NK-92 (cell line): Measurements from ENCODE around the gene ANKMY2.

Experiments
- DNase-seq: peaks from one replicate; lab custom pipeline; 2025; ENCODE audit not compliant: unreplicated experiment; lab: John Stamatoyannopoulos, UW

The ANKMY2 gene

DNA sequence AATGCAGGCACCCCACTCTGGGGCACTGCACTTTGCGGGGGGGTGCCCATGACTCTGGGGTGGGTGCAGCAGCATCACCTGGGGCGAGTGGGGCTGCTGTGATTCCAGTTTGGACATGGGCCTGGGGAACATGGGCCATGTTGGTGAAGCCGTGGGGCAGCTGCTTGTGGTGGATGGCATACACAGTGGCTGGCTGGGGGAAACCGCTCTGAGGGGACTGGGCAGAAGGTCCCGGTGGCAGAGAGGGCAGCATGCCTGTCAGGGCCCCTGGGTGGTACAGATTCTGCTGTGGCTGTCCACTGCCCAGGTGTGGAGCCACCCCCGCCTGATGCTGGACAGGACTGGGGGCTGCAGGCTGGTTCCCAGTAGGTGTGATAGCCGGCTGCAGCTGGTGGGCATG is 61.7 kb downstream of the ANKMY2 start:
- DNase-seq = no peak

- no peak for DNase-seq
Observed at GRCh38 chr7:16581286-16581685, 64.3 kb downstream of the ANKMY2 start.

DNA sequence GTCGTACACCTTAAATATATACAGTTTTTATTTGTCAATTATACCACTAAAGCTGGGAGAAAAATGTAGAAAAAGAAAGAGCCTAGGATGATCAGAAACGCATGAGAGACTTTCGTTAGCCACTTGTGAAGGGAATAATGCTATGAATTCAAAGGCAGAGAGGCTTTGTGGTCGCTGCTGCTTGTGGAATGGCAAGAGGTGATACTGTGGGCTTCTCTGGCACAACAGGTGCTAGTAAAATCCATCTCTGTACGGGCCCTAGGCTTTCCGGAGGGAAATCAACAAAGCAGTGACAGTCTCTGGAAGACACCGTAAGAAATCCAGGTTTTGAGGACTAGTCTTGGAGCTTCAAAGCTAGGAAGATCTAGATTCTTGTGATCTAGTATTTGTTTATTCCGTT is 66.3 kb downstream of the ANKMY2 start:
- DNase-seq = no peak

DNA sequence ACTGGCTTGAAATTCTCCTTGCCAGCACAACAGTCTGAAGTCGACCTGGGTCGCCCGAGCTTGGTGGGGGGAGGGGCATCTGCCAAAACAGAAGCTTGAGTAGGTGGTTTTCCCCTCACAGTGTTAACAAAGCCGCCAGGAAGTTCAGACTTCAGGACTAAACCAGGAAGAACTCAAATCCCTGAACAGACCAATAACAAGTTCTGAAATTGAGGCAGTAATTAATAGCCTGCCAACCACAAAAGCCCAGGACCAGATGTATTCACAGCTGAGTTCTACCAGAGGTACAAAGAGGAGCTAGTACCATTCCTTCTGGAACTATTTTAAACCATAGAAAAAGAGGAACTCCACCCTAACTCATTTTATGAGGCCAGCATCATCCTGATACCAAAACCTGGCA is 73.6 kb downstream of the ANKMY2 start:
- no peak for DNase-seq

GRCh38 chr7:16564909-16565426 is 80.6 kb downstream of the ANKMY2 start:
- DNase-seq = no peak

DNA sequence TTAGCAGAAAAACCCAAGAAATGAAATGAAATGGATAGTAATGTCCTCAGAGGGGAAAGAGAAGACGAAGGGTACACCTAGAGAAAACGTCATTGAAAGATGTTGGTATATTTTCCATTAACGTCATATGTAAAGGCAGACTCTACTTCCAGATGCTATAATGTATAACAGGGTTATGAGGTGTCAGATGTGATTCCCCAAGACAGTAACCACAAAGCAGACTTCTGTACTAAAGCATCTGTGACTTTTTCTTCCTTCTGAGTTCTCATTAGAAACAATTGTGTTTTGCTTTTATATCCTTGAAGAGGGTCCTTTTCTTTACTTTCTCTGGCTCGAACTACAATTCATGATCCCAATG is 81.6 kb downstream of the ANKMY2 start:
- DNase-seq = no peak

DNA sequence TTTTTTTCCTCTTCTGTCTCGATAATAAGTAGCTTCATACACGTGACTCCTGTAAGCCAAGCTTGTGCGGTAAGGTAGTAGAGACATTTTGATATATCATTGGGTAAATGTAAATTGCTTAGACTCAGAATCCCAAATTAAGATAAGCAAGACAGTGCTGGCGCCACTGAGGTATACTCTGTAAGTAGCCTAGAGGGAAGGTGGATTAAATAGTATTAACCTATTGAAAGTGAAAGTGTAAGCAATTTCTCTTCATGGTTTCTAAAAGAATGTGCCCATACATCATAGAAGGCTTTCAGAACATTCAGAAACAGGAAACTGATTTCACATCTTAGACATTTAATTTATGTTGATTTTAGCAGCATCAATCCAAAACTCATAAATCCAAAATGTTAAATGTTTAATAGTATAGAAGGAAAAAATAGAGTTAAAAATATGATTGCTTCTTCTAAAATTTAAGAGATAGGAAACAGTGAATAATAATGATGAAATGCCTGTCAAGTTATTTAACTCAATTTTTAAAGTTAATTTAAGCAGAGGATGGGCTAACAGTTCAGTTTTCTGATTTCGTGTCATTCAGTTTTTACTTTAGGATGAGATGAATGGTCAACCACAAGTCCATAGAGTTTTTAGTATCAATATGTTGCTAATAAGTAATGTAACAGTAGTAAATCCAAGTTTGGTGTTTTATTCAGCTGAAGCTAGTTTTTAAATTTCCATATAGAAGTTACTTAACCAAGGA is 82.1 kb downstream of the ANKMY2 start:
- DNase-seq = no peak

- DNase-seq = no peak
Observed at GRCh38 chr7:16562456-16563220, 82.9 kb downstream of the ANKMY2 start.

- DNase-seq = no peak
Observed at GRCh38 chr7:16561943-16562342, 83.6 kb downstream of the ANKMY2 start.

DNA sequence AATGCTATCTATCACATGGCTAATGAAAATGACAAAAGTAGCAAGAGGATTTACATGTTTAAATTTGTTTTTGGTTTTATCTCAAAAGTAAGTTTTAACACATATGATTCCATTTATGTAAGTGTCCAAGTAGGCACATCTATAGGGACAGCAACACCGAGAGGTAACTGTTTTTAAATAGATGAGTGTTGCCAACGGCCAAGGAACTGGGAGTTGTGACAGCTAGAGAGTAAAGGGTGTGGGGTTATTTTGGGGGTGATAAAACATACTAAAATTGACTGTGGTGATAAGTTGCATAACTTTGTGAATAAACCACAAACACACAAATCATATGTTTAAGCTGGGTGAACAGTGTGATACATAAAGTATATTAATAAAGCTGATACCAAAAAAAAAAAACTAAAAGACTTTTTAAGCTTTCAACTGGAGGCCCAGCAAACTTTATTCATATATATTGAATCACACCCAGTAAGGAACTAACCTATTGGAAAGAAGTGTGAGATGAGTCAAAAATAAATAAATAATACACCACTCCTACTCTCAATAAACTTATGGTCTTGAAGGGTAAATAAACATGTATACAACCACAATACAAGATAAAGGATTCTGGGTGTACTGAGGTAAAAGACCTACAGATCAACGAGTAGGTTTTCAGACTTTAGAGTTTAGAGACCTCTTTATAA is 85.9 kb downstream of the ANKMY2 start:
- DNase-seq = no peak

GRCh38 chr7:16558761-16559302 is 86.7 kb downstream of the ANKMY2 start:
- DNase-seq = no peak

DNA sequence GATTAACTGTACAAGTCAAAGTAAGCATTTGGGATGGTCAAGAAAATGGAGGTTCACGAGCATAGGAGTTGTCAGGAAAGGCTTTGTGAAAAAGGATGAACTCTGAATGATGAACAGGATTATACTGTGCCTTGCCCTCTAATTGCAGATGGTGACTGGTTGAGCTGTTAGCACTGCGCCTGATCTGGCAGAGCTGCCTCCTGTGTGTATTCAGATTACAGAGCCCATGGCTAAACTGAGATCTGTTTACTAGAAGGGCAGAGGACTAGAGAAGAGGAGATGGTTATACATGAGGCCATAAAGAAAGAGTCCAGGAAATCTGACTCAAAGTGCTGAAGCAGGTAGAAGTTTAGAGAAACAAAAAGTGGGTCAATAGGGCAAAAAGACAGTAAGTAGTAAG is 89.2 kb downstream of the ANKMY2 start:
- no peak for DNase-seq

GRCh38 chr7:16554518-16555236 is 90.9 kb downstream of the ANKMY2 start:
- DNase-seq = no peak

DNA sequence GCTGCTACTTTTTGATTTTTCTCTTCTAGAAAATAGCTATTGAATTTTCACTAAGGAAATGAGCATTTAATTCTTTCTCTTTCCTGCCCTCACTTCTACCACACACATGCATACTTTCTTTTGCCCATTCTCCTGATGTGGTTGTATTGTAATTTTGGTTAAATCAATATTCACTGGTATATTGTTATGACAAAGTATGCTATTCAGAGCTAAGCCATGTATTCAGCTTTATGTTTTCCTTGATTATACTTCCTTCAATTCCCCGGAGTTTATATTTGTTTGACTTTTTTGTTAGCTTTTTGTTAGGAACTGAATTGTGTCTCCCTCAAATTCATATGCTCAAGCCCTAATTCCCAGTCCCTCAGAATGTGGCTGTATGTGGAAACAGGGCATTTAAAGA is 94.9 kb downstream of the ANKMY2 start:
- DNase-seq = no peak
